HepG2 (cell line): ENCODE data around the gene PSORS1C1. TPM values are rescaled to one million over a fixed set of nuclear protein-coding genes. Genes with fewer than 3 reads are reported as not detected.

Experiments used
- ATAC-seq: fragments of 200-7000 bp; cut with Tn5 transposase; 3 replicates; pipeline ENCODE4 v1.9.1; 2020; ENCODE audit warnings: mild to moderate bottlenecking, moderate library complexity
- BruUV-seq: library from RNA; stranded (reverse); fragments of 400-500 nt; replicated peaks from 2 replicates; lab custom pipeline; 2021; lab: Mats Ljungman, UMichigan
- CTCF ChIA-PET: fragments of 300-600 bp; formaldehyde crosslinking; extraction: SDS; loops from one replicate; lab custom pipeline; 2021; ENCODE audit warnings: low total read pairs, inconsistent platforms, low intra/inter-chr PET ratio; lab: Yijun Ruan, JAX
- POLR2A ChIA-PET: fragments of 350-600 bp; sonication (Branson Sonifier 250); formaldehyde crosslinking; loops from one replicate; lab custom pipeline; 2020; ENCODE audit warnings: antibody characterized with exemption, inconsistent platforms; lab: Yijun Ruan, JAX
- DNase-seq: peaks from one replicate; pipeline ENCODE4 v3.0.0-alpha.2; 2015; ENCODE audit warnings: low spot score
- FAIRE-seq: peaks from 3 replicates; lab custom pipeline; 2011; peaks lifted over from hg19 to GRCh38; lab: Jason Lieb, UNC
- H2AFZ ChIP-seq: one replicate; pipeline ENCODE4 v1.6.1; 2011; ENCODE audit warnings: low read length, inconsistent platforms
- H3K27ac ChIP-seq: fragments of 300-600 bp; 3 replicates; pipeline ENCODE4 v1.8.0; 2011; ENCODE audit warnings: mixed run types, mild to moderate bottlenecking, mixed read lengths, low read length, inconsistent platforms; ENCODE audit not compliant: insufficient read depth; ENCODE audit errors: extremely low read length
- H3K27me3 ChIP-seq, 2 experiments: fragments of 200-600 bp in 1 of 2; 2 replicates in 1 of 2; 3 replicates in 1 of 2; pipeline versions ENCODE4 v1.6.0 to v1.8.0; 2011; ENCODE audit warnings: low read length in 2 of 2, mild to moderate bottlenecking in 2 of 2, moderate library complexity in 2 of 2, inconsistent platforms in 1 of 2; ENCODE audit not compliant: insufficient read depth in 2 of 2, control insufficient read depth in 1 of 2
- H3K36me3 ChIP-seq, 2 experiments: fragments of 200-600 bp in 1 of 2; replicated peaks in 1 of 2; 2 replicates in 1 of 2; 3 replicates in 1 of 2; pipeline versions ENCODE4 v1.5.1 to v1.8.0; 2011; ENCODE audit warnings: low read length in 2 of 2, inconsistent platforms in 1 of 2; ENCODE audit not compliant: insufficient read depth in 2 of 2, control insufficient read depth in 1 of 2
- H3K4me1 ChIP-seq: 2 replicates; pipeline ENCODE4 v1.5.1; 2012; ENCODE audit warnings: low read length, inconsistent platforms; ENCODE audit not compliant: insufficient read depth
- H3K4me2 ChIP-seq: 2 replicates; pipeline ENCODE4 v1.6.0; 2011; ENCODE audit warnings: low read depth, low read length, inconsistent platforms
- H3K4me3 ChIP-seq, 3 experiments: fragments of 200-600 bp in 1 of 3; sonication (generic), shearing (Covaris generic) in 1 of 3; replicated peaks in 1 of 3; 2 replicates each; pipeline ENCODE4 v1.5.1; 2011 to 2016; ENCODE audit warnings: low read length in 3 of 3, inconsistent platforms in 2 of 3, low read depth in 2 of 3, mild to moderate bottlenecking in 2 of 3, control low read depth in 1 of 3, mixed read lengths in 1 of 3; ENCODE audit not compliant: insufficient read depth in 1 of 3
- H3K79me2 ChIP-seq: one replicate; pipeline ENCODE4 v1.6.1; 2011; ENCODE audit warnings: low read length, inconsistent platforms; ENCODE audit not compliant: insufficient read depth
- H3K9ac ChIP-seq: 2 replicates; pipeline ENCODE4 v1.6.0; 2011; ENCODE audit warnings: mild to moderate bottlenecking, low read depth, low read length, inconsistent platforms; ENCODE audit not compliant: insufficient read depth
- H3K9me3 ChIP-seq: 2 replicates; pipeline ENCODE4 v1.5.1; 2012; ENCODE audit warnings: mild to moderate bottlenecking, low read length
- H4K20me1 ChIP-seq: 2 replicates; pipeline ENCODE4 v1.6.0; 2011; ENCODE audit warnings: inconsistent platforms, mild to moderate bottlenecking, low read length, moderate library complexity; ENCODE audit not compliant: insufficient read depth
- BCLAF1 ChIP-seq: fragments of 450-650 bp; IDR thresholded peaks from 2 replicates; pipeline ENCODE4 v1.6.1; 2017; ENCODE audit warnings: mild to moderate bottlenecking
- CEBPB ChIP-seq: IDR thresholded peaks from 2 replicates; pipeline ENCODE4 v1.6.1; 2011; ENCODE audit warnings: low read depth, low read length, improper control_type of control experiment, borderline replicate concordance
- ETS1 ChIP-seq: sonication (generic); formaldehyde crosslinking; IDR thresholded peaks from 2 replicates; pipeline ENCODE4 v1.4.0; 2020; ENCODE audit warnings: missing genetic modification reagents
- GTF3A ChIP-seq: sonication (generic); formaldehyde crosslinking; conservative IDR thresholded peaks from 2 replicates; pipeline ENCODE4 v1.4.0; 2020; ENCODE audit warnings: mild to moderate bottlenecking, missing genetic modification reagents
- KLF11 ChIP-seq: IDR thresholded peaks from 2 replicates; pipeline ENCODE4 v1.6.1; 2016; ENCODE audit warnings: missing compliant biosample characterization
- PCBP2 ChIP-seq: fragments of 200-400 bp; formaldehyde crosslinking; optimal IDR thresholded peaks from 2 replicates; pipeline ENCODE3; 2018; ENCODE audit warnings: low read length, low read depth; ENCODE audit not compliant: poor library complexity, severe bottlenecking
- SMC3 ChIP-seq: IDR thresholded peaks from 2 replicates; pipeline ENCODE4 v1.6.1; 2011; ENCODE audit warnings: low read length, improper control_type of control experiment
- STAT5B ChIP-seq: sonication (generic); formaldehyde crosslinking; IDR thresholded peaks from 2 replicates; pipeline ENCODE4 v1.4.0; 2020; ENCODE audit warnings: missing genetic modification reagents
- TFAP4 ChIP-seq: sonication (generic); IDR thresholded peaks from 2 replicates; pipeline ENCODE4 v1.6.1; 2016; ENCODE audit warnings: low read depth, borderline replicate concordance
- ZBTB33 ChIP-seq: sonication (generic); formaldehyde crosslinking; IDR thresholded peaks from 2 replicates; pipeline ENCODE4 v1.4.0; 2020; ENCODE audit warnings: missing genetic modification reagents
- ZNF33A ChIP-seq: sonication (generic); formaldehyde crosslinking; IDR thresholded peaks from 2 replicates; pipeline ENCODE4 v1.5.1; 2020; ENCODE audit warnings: missing genetic modification reagents, mild to moderate bottlenecking, moderate library complexity, borderline replicate concordance
- ZNF432 ChIP-seq: sonication (generic); formaldehyde crosslinking; IDR thresholded peaks from 2 replicates; pipeline ENCODE4 v1.5.0; 2020; ENCODE audit warnings: missing genetic modification reagents, mild to moderate bottlenecking, borderline replicate concordance
- ZNF691 ChIP-seq: sonication (generic); formaldehyde crosslinking; IDR thresholded peaks from 2 replicates; pipeline ENCODE4 v1.4.0; 2020; ENCODE audit warnings: missing genetic modification reagents, low read depth, mild to moderate bottlenecking, borderline replicate concordance
- WGBS: methylation state at CpG from one replicate; pipeline ENCODE4 v1.1.6; 2017; ENCODE audit warnings: low lambda C conversion rate; 5-methylcytosine and 5-hydroxymethylcytosine counted together
- in situ Hi-C: cut with HindIII; loops from 2 replicates; pipeline ENCODE4 v1.10.0; 2017; ENCODE audit warnings: low pct_unique_long_range_greater_than_20kb; ENCODE audit not compliant: extremely low pct_ligation_motif_present
- intact Hi-C: fragments of 100-400 bp; cut with micrococcal nuclease; formaldehyde crosslinking; loops from one replicate; pipeline ENCODE4 v1.10.0; 2022; ENCODE audit not compliant: unreplicated experiment
- polyA plus RNA-seq, 8 experiments: library from polyadenylated mRNA; depleted of rRNA in 3 of 8; stranded (reverse) in 7 of 8; unstranded in 1 of 8; fragments of >200 nt; fragmentation: Illumina TruSeq in 4 of 8; extraction: Trizol in 4 of 8; gene quantifications; 2 replicates each; pipeline versions ENCODE4 v1.2.1 to v1.2.3, GENCODE V29; 2011 to 2016; ENCODE audit warnings: low read depth in 4 of 8, missing spikeins in 1 of 8, mixed read lengths in 1 of 8; ENCODE audit not compliant: insufficient read depth in 1 of 8
- total RNA-seq, 5 experiments: library from RNA; depleted of rRNA; stranded (reverse); fragments of >200 nt; fragmentation: Illumina TruSeq; extraction: Trizol; gene quantifications; 2 replicates each; pipeline ENCODE4 v1.2.3, GENCODE V29; 2016; ENCODE audit warnings: low read depth in 1 of 5

Gene PSORS1C1
- total and polyA plus RNA-seq, 2 of the 13 experiments (the other 11 are each of a cell fraction or from before 2014, with no cell fraction given), result 0.01 to 0.02 TPM

GRCh38 chr6:31128093-31128676, 13.6 kb downstream of the PSORS1C1 start (continued):
- TF ChIP-seq TFAP4 (peak; percentile 30; the same call in 1 of the 2 replicates), PCBP2 (peak; percentile 88), SMC3 (peak; percentile 72)

GRCh38 chr6:31129130-31129529, 14.5 kb downstream of the PSORS1C1 start:
- ATAC-seq (no peak), FAIRE-seq (no peak), DNase-seq (no peak)
- H2AFZ ChIP-seq, result no peak overlapping the region
- ChIA-PET CTCF (no interaction called here), POLR2A (no interaction called here)
- in situ Hi-C loops (no loop called here), intact Hi-C loops (no loop called here)
- WGBS, result 7% methylated on average over 4 of the region's 4 CpGs
- H3K27me3 ChIP-seq, result peaks cover 0 to 30% of the 10 kb centered on the region in 2 experiments; a peak in 3 of 5 replicates
- H3K4me1 ChIP-seq, result no peaks in the 10 kb centered on the region
- no peak overlapping the region for H3K9ac ChIP-seq
- no peaks in the 10 kb centered on the region for H4K20me1 ChIP-seq
- no peak overlapping the region for H3K27ac ChIP-seq
- no peak overlapping the region for H3K4me2 ChIP-seq
- no peaks in the 10 kb centered on the region for H3K79me2 ChIP-seq
- H3K9me3 ChIP-seq, result no peaks in the 10 kb centered on the region
- H3K36me3 ChIP-seq, result no peaks in the 10 kb centered on the region
- no TSS peak for BruUV-seq
- H3K4me3 ChIP-seq, result no peak overlapping the region
- no peak for TF ChIP-seq ETS1 (CRISPR knock-in tag)
- TF ChIP-seq ZNF33A (CRISPR knock-in tag), result no peak
- TF ChIP-seq GTF3A (CRISPR knock-in tag), result no peak
- no peak for TF ChIP-seq ZNF432 (CRISPR knock-in tag)
- TF ChIP-seq KLF11, result no peak
- TF ChIP-seq PCBP2, result no peak
- TF ChIP-seq STAT5B (CRISPR knock-in tag), result no peak
- no peak for TF ChIP-seq ZNF691 (CRISPR knock-in tag)
- TF ChIP-seq ZBTB33, result no peak
- no peak for TF ChIP-seq BCLAF1
- no peak for TF ChIP-seq CEBPB
